ENCODE measurements around the gene KCNQ5. TPM values are rescaled to one million over a fixed set of nuclear protein-coding genes. Genes with fewer than 3 reads are reported as not detected.

KCNQ5 gene
- total RNA-seq, 1 experiment from 2014 or later: not detected

GRCh38 chr6:72947534-72947933 is 325.7 kb downstream of the KCNQ5 start:
- ChIA-PET POLR2A (no interaction called here), RAD21 (ENCODE audit: low non-redundant PET in 1 of 2, low total read pairs in 2 of 2, uncharacterized antibody in 2 of 2, unreplicated experiment in 2 of 2) (no interaction called here), CTCF (no interaction called here)
- ATAC-seq (no peak), DNase-seq (ENCODE audit: low read depth, low spot score) (no peak)
- TF ChIP-seq ZNF274 (IDR thresholded peaks at IDR 0.05; ENCODE audit: low read depth, low read length) (no peak), EGR1 (IDR thresholded peaks at IDR 0.05; ENCODE audit: low read depth) (no peak), FOSL1 (IDR thresholded peaks at IDR 0.05; ENCODE audit: low read depth) (no peak), POLR2A (IDR thresholded peaks at IDR 0.05; ENCODE audit: borderline replicate concordance, extremely low read depth, insufficient read depth, insufficient read length) (no peak), SP1 (IDR thresholded peaks at IDR 0.05; ENCODE audit: low read depth) (no peak), SRF (IDR thresholded peaks at IDR 0.05; ENCODE audit: low read depth) (no peak), CEBPB (IDR thresholded peaks at IDR 0.05; ENCODE audit: low read depth) (no peak), ELF1 (IDR thresholded peaks at IDR 0.05; ENCODE audit: borderline replicate concordance, low read depth) (no peak), TCF7L2 (IDR thresholded peaks at IDR 0.05; ENCODE audit: borderline replicate concordance, extremely low read depth, insufficient read depth, insufficient read length) (no peak), YY1 (IDR thresholded peaks at IDR 0.05; ENCODE audit: extremely low read depth, insufficient replicate concordance, low read depth, low read length) (no peak), RAD21 (IDR thresholded peaks at IDR 0.05; ENCODE audit: low read depth) (no peak), EZH2phosphoT487 (IDR thresholded peaks at IDR 0.05; ENCODE audit: borderline replicate concordance) (no peak), EZH2 (IDR thresholded peaks at IDR 0.05) (no peak)
- TF ChIP-seq, protein P1, sequence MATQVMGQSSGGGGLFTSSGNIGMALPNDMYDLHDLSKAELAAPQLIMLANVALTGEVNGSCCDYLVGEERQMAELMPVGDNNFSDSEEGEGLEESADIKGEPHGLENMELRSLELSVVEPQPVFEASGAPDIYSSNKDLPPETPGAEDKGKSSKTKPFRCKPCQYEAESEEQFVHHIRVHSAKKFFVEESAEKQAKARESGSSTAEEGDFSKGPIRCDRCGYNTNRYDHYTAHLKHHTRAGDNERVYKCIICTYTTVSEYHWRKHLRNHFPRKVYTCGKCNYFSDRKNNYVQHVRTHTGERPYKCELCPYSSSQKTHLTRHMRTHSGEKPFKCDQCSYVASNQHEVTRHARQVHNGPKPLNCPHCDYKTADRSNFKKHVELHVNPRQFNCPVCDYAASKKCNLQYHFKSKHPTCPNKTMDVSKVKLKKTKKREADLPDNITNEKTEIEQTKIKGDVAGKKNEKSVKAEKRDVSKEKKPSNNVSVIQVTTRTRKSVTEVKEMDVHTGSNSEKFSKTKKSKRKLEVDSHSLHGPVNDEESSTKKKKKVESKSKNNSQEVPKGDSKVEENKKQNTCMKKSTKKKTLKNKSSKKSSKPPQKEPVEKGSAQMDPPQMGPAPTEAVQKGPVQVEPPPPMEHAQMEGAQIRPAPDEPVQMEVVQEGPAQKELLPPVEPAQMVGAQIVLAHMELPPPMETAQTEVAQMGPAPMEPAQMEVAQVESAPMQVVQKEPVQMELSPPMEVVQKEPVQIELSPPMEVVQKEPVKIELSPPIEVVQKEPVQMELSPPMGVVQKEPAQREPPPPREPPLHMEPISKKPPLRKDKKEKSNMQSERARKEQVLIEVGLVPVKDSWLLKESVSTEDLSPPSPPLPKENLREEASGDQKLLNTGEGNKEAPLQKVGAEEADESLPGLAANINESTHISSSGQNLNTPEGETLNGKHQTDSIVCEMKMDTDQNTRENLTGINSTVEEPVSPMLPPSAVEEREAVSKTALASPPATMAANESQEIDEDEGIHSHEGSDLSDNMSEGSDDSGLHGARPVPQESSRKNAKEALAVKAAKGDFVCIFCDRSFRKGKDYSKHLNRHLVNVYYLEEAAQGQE (IDR thresholded peaks at IDR 0.05; ENCODE audit: low read depth): no peak
- TF ChIP-seq, protein P2, sequence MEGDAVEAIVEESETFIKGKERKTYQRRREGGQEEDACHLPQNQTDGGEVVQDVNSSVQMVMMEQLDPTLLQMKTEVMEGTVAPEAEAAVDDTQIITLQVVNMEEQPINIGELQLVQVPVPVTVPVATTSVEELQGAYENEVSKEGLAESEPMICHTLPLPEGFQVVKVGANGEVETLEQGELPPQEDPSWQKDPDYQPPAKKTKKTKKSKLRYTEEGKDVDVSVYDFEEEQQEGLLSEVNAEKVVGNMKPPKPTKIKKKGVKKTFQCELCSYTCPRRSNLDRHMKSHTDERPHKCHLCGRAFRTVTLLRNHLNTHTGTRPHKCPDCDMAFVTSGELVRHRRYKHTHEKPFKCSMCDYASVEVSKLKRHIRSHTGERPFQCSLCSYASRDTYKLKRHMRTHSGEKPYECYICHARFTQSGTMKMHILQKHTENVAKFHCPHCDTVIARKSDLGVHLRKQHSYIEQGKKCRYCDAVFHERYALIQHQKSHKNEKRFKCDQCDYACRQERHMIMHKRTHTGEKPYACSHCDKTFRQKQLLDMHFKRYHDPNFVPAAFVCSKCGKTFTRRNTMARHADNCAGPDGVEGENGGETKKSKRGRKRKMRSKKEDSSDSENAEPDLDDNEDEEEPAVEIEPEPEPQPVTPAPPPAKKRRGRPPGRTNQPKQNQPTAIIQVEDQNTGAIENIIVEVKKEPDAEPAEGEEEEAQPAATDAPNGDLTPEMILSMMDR (IDR thresholded peaks at IDR 0.05 in 2 of 3, conservative IDR thresholded peaks at IDR 0.05 in 1 of 3; ENCODE audit: borderline replicate concordance in 1 of 3, insufficient read depth in 1 of 3, low read depth in 2 of 3, low read length in 2 of 3): no peak
- no peak overlapping the region for H2AFZ ChIP-seq (ENCODE audit: low read depth, low read length, poor library complexity, severe bottlenecking)
- no peaks in the 10 kb centered on the region; the same call in 1 of the 2 replicates for H3K9me2 ChIP-seq (ENCODE audit: insufficient read depth)
- H3K9me3 ChIP-seq (ENCODE audit: control insufficient read depth in 1 of 2, insufficient read depth in 1 of 2, low read depth in 1 of 2, low read length in 2 of 2): no peaks in the 10 kb centered on the region
- H3K27me3 ChIP-seq (ENCODE audit: insufficient read depth, low read length): peaks cover 22% of the 10 kb centered on the region
- H3K4me1 ChIP-seq (ENCODE audit: control insufficient read depth in 1 of 2, insufficient read depth in 2 of 2, low read length in 2 of 2): no peaks in the 10 kb centered on the region
- BruUV-seq (replicated peaks): no TSS peak
- H4K20me1 ChIP-seq (ENCODE audit: insufficient read depth): no peaks in the 10 kb centered on the region
- no peak overlapping the region for H3K27ac ChIP-seq (ENCODE audit: low read depth, low read length)
- no peaks in the 10 kb centered on the region for H3K36me3 ChIP-seq (ENCODE audit: control insufficient read depth in 1 of 2, insufficient read depth in 2 of 2, low read length in 2 of 2)
- H3K79me2 ChIP-seq (ENCODE audit: insufficient read depth, low read length): no peaks in the 10 kb centered on the region
- H3K9ac ChIP-seq (ENCODE audit: low read length): no peak overlapping the region
- H3K4me2 ChIP-seq (ENCODE audit: low read length): no peak overlapping the region
- no peak overlapping the region for H3K4me3 ChIP-seq (replicated peaks in 1 of 2; ENCODE audit: low read depth in 1 of 2, low read length in 2 of 2)
- intact Hi-C loops (cut with micrococcal nuclease): no loop called here

Measured in HCT116 (cell line).